K562 (cell line): ENCODE measurements around the gene CLEC4F.

Experiments used
- EZH2 ChIP-seq: IDR thresholded peaks from 2 replicates; pipeline ENCODE4 v1.6.1; 2012; ENCODE audit warnings: low read depth, mild to moderate bottlenecking, inconsistent platforms, low read length, borderline replicate concordance
- GTF2F1 ChIP-seq: IDR thresholded peaks from 2 replicates; pipeline ENCODE4 v1.6.1; 2011; ENCODE audit warnings: low read depth, low read length, improper control_type of control experiment
- ILK ChIP-seq: fragments of 450-650 bp; IDR thresholded peaks from 2 replicates; pipeline ENCODE4 v1.6.1; 2016; ENCODE audit warnings: missing genetic modification characterization, low read depth, mild to moderate bottlenecking, missing compliant biosample characterization, moderate library complexity, borderline replicate concordance
- MYNN ChIP-seq, 2 experiments: sonication (generic); formaldehyde crosslinking in 1 of 2; IDR thresholded peaks; 2 replicates each; pipeline versions ENCODE4 v1.5.0 to v1.6.1; 2016 to 2020; ENCODE audit warnings: antibody characterized with exemption in 1 of 2, missing genetic modification reagents in 1 of 2
- POLR2AphosphoS5 ChIP-seq: IDR thresholded peaks from 2 replicates; pipeline ENCODE4 v1.6.1; 2011; ENCODE audit warnings: mild to moderate bottlenecking, low read depth, low read length, moderate library complexity; ENCODE audit not compliant: control insufficient read depth, insufficient read depth
- RAD21 ChIP-seq, 2 experiments: fragments of 250-450 bp in 1 of 2; fragments of 450-650 bp in 1 of 2; sonication (Bioruptor Pico) in 1 of 2; formaldehyde crosslinking in 1 of 2; IDR thresholded peaks in 1 of 2; conservative IDR thresholded peaks in 1 of 2; 2 replicates each; pipeline versions ENCODE4 v1.4.0 to v1.8.0; 2020 to 2022; ENCODE audit warnings: mild to moderate bottlenecking in 2 of 2, moderate library complexity in 1 of 2
- TAF1 ChIP-seq: IDR thresholded peaks from 2 replicates; pipeline ENCODE4 v1.6.1; 2011; ENCODE audit warnings: mild to moderate bottlenecking, low read length, moderate library complexity; ENCODE audit not compliant: insufficient read depth, control insufficient read depth, severe bottlenecking; ENCODE audit errors: extremely low read depth
- U2AF2 ChIP-seq: fragments of 200-400 bp; formaldehyde crosslinking; optimal IDR thresholded peaks from 2 replicates; pipeline ENCODE3; 2017; ENCODE audit warnings: low read depth, mild to moderate bottlenecking, low read length
- TF ChIP-seq, protein P1 (sequence below): fragments of 250-450 bp; sonication (Bioruptor Pico); IDR thresholded peaks from 2 replicates; pipeline ENCODE4 v1.5.0; 2020; ENCODE audit warnings: mild to moderate bottlenecking
- TF ChIP-seq, protein P2 (sequence below), 3 experiments: IDR thresholded peaks in 2 of 3; conservative IDR thresholded peaks in 1 of 3; 2 replicates each; pipeline ENCODE4 v1.5.1; 2011 to 2012; ENCODE audit warnings: low read length in 3 of 3, mild to moderate bottlenecking in 3 of 3, control low read depth in 2 of 3, improper control_type of control experiment in 1 of 3, inconsistent platforms in 1 of 3, low read depth in 1 of 3, mixed read lengths in 1 of 3, moderate library complexity in 1 of 3; ENCODE audit not compliant: insufficient read depth in 2 of 3
- TF ChIP-seq, protein P3 (sequence below), 2 experiments: IDR thresholded peaks in 1 of 2; conservative IDR thresholded peaks in 1 of 2; 2 replicates each; pipeline ENCODE4 v1.6.1; 2016; ENCODE audit warnings: low read depth in 2 of 2, mild to moderate bottlenecking in 1 of 2, missing compliant biosample characterization in 1 of 2, missing genetic modification characterization in 1 of 2, moderate library complexity in 1 of 2
- TF ChIP-seq, protein P4 (sequence below): sonication (generic); formaldehyde crosslinking; IDR thresholded peaks from 2 replicates; pipeline ENCODE4 v1.9.0; 2022; ENCODE audit warnings: mild to moderate bottlenecking, missing genetic modification reagents

DNA sequence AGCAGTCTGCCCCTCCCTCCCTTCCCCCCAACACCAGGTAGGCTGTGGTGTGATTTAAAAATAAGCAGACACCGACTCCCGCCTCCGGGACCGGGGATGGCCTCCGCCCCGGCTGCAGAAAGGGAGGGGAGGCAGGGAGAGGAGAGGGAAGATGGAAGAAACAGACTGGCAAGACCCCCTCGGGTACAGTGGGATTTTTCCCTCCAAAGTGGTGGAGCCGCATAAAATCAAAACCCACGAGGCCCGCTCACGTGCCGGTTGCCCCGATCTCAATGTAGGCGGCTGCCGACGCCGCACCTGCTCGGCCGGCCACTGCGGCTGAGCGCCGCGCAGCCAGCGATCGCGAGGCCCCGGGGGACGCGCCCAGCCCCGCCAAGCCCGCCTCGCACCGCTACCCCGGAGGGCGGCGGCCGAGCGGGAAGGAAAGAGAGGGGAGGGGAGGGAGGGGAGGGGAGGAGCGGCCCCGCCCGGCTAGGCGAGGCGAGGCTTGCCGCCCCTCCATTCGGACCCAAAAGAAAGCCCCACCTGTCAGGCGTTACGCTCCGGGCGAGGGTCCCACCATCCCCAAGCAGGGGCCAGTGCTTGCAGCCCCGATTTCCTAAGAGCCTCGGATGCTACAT is 53.2 kb downstream of the CLEC4F start:
- TF ChIP-seq POLR2AphosphoS5 (no peak), TAF1 (no peak), U2AF2 (no peak), GTF2F1 (no peak), ILK (no peak), EZH2 (no peak), RAD21 (CRISPR knock-in tag; conservative IDR thresholded peaks at IDR 0.05 in 1 of 2, IDR thresholded peaks at IDR 0.05 in 1 of 2) (no peak), MYNN (IDR thresholded peaks at IDR 0.05) (no peak), MYNN (CRISPR knock-in tag; IDR thresholded peaks at IDR 0.05) (no peak)
- TF ChIP-seq, protein P1, sequence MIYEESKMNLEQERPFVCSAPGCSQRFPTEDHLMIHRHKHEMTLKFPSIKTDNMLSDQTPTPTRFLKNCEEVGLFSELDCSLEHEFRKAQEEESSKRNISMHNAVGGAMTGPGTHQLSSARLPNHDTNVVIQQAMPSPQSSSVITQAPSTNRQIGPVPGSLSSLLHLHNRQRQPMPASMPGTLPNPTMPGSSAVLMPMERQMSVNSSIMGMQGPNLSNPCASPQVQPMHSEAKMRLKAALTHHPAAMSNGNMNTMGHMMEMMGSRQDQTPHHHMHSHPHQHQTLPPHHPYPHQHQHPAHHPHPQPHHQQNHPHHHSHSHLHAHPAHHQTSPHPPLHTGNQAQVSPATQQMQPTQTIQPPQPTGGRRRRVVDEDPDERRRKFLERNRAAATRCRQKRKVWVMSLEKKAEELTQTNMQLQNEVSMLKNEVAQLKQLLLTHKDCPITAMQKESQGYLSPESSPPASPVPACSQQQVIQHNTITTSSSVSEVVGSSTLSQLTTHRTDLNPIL (CRISPR knock-in tag): no peak
- TF ChIP-seq, protein P2, sequence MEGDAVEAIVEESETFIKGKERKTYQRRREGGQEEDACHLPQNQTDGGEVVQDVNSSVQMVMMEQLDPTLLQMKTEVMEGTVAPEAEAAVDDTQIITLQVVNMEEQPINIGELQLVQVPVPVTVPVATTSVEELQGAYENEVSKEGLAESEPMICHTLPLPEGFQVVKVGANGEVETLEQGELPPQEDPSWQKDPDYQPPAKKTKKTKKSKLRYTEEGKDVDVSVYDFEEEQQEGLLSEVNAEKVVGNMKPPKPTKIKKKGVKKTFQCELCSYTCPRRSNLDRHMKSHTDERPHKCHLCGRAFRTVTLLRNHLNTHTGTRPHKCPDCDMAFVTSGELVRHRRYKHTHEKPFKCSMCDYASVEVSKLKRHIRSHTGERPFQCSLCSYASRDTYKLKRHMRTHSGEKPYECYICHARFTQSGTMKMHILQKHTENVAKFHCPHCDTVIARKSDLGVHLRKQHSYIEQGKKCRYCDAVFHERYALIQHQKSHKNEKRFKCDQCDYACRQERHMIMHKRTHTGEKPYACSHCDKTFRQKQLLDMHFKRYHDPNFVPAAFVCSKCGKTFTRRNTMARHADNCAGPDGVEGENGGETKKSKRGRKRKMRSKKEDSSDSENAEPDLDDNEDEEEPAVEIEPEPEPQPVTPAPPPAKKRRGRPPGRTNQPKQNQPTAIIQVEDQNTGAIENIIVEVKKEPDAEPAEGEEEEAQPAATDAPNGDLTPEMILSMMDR (IDR thresholded peaks at IDR 0.05 in 2 of 3, conservative IDR thresholded peaks at IDR 0.05 in 1 of 3; ENCODE audit: insufficient read depth in 2 of 3, low read depth in 1 of 3, low read length in 3 of 3): no peak
- TF ChIP-seq, protein P3, sequence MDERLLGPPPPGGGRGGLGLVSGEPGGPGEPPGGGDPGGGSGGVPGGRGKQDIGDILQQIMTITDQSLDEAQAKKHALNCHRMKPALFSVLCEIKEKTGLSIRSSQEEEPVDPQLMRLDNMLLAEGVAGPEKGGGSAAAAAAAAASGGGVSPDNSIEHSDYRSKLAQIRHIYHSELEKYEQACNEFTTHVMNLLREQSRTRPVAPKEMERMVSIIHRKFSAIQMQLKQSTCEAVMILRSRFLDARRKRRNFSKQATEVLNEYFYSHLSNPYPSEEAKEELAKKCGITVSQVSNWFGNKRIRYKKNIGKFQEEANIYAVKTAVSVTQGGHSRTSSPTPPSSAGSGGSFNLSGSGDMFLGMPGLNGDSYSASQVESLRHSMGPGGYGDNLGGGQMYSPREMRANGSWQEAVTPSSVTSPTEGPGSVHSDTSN (CRISPR knock-in tag; IDR thresholded peaks at IDR 0.05; ENCODE audit: low read depth): no peak
- TF ChIP-seq, protein P3 (tag; conservative IDR thresholded peaks at IDR 0.05; ENCODE audit: low read depth): no peak
- TF ChIP-seq, protein P4, sequence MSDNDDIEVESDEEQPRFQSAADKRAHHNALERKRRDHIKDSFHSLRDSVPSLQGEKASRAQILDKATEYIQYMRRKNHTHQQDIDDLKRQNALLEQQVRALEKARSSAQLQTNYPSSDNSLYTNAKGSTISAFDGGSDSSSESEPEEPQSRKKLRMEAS (CRISPR knock-in tag): no peak
